Endothelial cell (in vitro differentiated cells): ENCODE measurements around the gene INPP4A. TPM values are rescaled to one million over a fixed set of nuclear protein-coding genes. Genes with fewer than 3 reads are reported as not detected.

Experiments
- DNase-seq: peaks from one replicate; pipeline ENCODE4 v3.0.0; 2021; ENCODE audit warnings: low spot score
- H3K27ac Mint-ChIP-seq: one replicate; pipeline ENCODE4 v1.8.0; 2021; ENCODE audit warnings: mixed read lengths, inconsistent platforms; ENCODE audit not compliant: unreplicated experiment
- H3K27me3 Mint-ChIP-seq: one replicate; pipeline ENCODE4 v1.8.0; 2021; ENCODE audit warnings: mild to moderate bottlenecking, moderate library complexity, mixed read lengths, inconsistent platforms; ENCODE audit not compliant: unreplicated experiment
- H3K36me3 Mint-ChIP-seq: one replicate; pipeline ENCODE4 v1.8.0; 2021; ENCODE audit warnings: mild to moderate bottlenecking, low read depth, mixed read lengths, inconsistent platforms; ENCODE audit not compliant: unreplicated experiment
- H3K4me1 Mint-ChIP-seq: one replicate; pipeline ENCODE4 v1.8.0; 2021; ENCODE audit warnings: mild to moderate bottlenecking, mixed read lengths, inconsistent platforms; ENCODE audit not compliant: unreplicated experiment
- H3K4me3 Mint-ChIP-seq: one replicate; pipeline ENCODE4 v1.8.0; 2021; ENCODE audit warnings: mild to moderate bottlenecking, mixed read lengths, inconsistent platforms; ENCODE audit not compliant: unreplicated experiment
- H3K9me3 Mint-ChIP-seq: one replicate; pipeline ENCODE4 v1.8.0; 2021; ENCODE audit warnings: mixed read lengths, inconsistent platforms; ENCODE audit not compliant: unreplicated experiment
- total RNA-seq: library from RNA; stranded (reverse); fragmentation: NEBNext Ultra II Directional; extraction: Animal tissue kit (Norgen Biotek cat#: 25700); gene quantifications from one replicate; pipeline ENCODE4 v1.2.1, GENCODE V29; 2021; ENCODE audit not compliant: unreplicated experiment
- TF ChIP-seq, protein P1 (sequence below): fragments of 200-600 bp; sonication (generic); IDR thresholded peaks from one replicate; pipeline ENCODE4 v1.5.0; 2021; ENCODE audit warnings: antibody characterized with exemption; ENCODE audit not compliant: unreplicated experiment

Gene INPP4A
- total RNA-seq, 1 donor from 2014 or later = 26.8 TPM

DNA sequence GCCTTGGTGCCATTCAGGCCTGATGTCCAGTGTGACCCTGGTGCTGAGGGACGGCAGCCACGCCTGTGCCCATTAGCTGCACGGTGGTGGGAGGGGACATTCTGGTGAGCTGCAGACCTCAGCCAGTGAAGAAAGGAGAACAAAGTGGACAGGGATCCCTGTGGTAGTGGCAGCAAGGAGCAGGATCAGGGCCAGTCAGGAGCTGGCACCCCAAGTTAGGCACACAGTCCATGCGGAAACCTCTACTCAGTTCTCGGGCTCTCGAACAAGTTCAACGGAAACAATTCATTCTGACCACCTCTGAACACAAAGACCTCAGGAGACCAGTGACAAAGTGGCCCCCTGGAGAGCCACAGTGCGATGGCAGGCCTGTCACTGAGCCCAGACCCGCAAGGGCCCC lies 133.6 kb downstream of the INPP4A start:
- Mint-ChIP-seq H3K9me3 (no peaks in the 10 kb centered on the region), H3K4me1 (no peaks in the 10 kb centered on the region), H3K27ac (no peak overlapping the region), H3K27me3 (peaks cover 6% of the 10 kb centered on the region), H3K36me3 (peaks cover 32% of the 10 kb centered on the region), H3K4me3 (no peak overlapping the region)
- no peak for DNase-seq
- TF ChIP-seq, protein P1, sequence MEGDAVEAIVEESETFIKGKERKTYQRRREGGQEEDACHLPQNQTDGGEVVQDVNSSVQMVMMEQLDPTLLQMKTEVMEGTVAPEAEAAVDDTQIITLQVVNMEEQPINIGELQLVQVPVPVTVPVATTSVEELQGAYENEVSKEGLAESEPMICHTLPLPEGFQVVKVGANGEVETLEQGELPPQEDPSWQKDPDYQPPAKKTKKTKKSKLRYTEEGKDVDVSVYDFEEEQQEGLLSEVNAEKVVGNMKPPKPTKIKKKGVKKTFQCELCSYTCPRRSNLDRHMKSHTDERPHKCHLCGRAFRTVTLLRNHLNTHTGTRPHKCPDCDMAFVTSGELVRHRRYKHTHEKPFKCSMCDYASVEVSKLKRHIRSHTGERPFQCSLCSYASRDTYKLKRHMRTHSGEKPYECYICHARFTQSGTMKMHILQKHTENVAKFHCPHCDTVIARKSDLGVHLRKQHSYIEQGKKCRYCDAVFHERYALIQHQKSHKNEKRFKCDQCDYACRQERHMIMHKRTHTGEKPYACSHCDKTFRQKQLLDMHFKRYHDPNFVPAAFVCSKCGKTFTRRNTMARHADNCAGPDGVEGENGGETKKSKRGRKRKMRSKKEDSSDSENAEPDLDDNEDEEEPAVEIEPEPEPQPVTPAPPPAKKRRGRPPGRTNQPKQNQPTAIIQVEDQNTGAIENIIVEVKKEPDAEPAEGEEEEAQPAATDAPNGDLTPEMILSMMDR = no peak

DNA sequence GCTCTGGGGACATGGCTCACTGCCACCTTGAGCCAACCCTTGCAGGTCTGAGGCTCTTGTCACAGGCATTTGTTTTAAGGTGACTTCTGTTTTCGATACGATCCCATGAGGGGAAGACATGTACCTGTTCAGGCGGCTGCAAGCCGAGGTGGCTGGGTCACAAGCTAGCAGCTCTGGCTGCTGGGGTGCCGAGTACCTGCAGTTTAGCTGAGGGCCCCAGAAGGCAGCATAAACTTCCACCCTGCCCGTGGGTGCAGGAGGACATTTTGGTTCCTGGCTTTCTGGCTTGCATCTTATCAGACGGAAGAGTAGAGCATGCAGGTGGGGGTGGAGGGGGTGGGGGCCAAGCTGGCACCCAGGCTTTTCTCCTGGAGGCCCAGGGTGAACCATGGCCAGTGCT lies 135.3 kb downstream of the INPP4A start:
- no peaks in the 10 kb centered on the region for H3K4me1 Mint-ChIP-seq
- DNase-seq = no peak
- peaks cover 4% of the 10 kb centered on the region for H3K27me3 Mint-ChIP-seq
- no peaks in the 10 kb centered on the region for H3K9me3 Mint-ChIP-seq
- H3K4me3 Mint-ChIP-seq = no peak overlapping the region
- peaks cover 38% of the 10 kb centered on the region for H3K36me3 Mint-ChIP-seq
- H3K27ac Mint-ChIP-seq = no peak overlapping the region
- TF ChIP-seq, protein P1 = no peak

DNA sequence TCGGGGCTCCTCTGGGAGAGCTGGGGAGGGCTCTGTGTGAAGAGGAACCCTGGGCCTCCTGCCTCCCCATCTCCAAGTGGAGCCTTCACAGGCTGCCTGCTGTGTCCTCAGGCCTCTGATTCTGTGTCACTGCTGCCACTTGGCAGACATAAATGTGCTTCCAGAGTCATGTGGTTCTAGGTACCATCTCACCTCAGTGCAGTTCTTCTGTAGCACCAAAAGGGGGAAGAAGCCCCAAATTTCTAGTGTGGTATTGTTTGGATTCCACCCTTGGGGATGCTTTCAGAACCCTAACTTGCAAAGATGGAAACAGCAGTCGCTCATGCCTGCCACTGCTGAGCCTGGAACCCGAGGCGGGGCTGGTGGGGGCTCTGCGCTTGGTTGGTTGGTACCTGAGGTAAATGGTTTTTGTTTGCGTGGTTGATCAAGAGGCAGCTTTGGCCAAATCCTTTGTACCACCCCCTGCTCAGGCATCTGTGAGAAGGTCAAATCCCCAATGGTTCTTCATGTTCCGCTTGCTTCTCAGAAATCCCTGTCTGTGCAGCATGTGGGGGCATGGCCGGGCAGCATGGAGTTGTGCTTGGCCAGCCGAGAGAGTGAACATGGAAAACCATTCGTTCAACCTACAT lies 136.1 kb downstream of the INPP4A start:
- H3K27me3 Mint-ChIP-seq = peaks cover 4% of the 10 kb centered on the region
- TF ChIP-seq, protein P1 = no peak
- DNase-seq = no peak
- H3K27ac Mint-ChIP-seq = no peak overlapping the region
- no peaks in the 10 kb centered on the region for H3K4me1 Mint-ChIP-seq
- H3K4me3 Mint-ChIP-seq = no peak overlapping the region
- no peaks in the 10 kb centered on the region for H3K9me3 Mint-ChIP-seq
- peaks cover 31% of the 10 kb centered on the region for H3K36me3 Mint-ChIP-seq

DNA sequence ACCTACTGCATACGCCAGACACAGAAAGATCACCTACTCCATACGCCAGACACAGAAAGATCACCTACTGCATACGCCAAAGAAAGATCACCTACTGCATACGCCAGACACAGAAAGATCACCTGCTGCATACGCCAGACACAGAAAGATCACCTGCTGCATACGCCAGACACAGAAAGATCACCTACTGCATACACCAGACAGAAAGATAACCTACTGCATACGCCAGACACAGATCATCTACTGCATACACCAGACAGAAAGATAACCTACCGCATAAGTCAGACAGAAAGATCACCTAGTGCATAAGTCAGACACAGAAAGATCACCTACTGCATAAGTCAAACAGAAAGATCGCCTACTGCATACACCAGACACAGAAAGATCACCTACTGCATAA lies 137.9 kb downstream of the INPP4A start:
- no peak for DNase-seq
- Mint-ChIP-seq H3K27ac (no peak overlapping the region), H3K4me3 (no peak overlapping the region), H3K4me1 (no peaks in the 10 kb centered on the region), H3K27me3 (peaks cover 4% of the 10 kb centered on the region), H3K36me3 (peaks cover 23% of the 10 kb centered on the region), H3K9me3 (no peaks in the 10 kb centered on the region)
- TF ChIP-seq, protein P1 = no peak

DNA sequence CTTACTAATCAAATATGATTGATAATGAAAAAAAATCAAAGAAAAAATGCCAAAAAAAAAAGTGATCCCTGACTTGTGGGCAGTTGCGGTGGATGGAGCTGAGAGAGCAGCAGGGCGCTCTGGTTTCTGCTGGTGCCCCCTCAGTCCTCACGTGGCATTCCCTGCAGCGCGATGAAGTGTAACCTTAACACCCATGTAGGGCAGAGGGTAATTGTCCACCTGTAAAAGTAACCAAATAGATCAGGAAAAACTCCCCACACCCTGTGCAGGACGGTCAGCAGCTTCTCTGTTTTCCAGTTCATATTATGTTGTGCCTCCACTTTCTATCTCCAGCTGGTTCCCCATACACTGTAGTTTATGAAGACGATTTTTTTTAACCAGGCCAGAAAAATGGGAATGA lies 138.6 kb downstream of the INPP4A start:
- peaks cover 4% of the 10 kb centered on the region for H3K27me3 Mint-ChIP-seq
- no peak overlapping the region for H3K27ac Mint-ChIP-seq
- H3K36me3 Mint-ChIP-seq = peaks cover 16% of the 10 kb centered on the region
- H3K4me1 Mint-ChIP-seq = no peaks in the 10 kb centered on the region
- no peaks in the 10 kb centered on the region for H3K9me3 Mint-ChIP-seq
- no peak overlapping the region for H3K4me3 Mint-ChIP-seq
- no peak for DNase-seq
- TF ChIP-seq, protein P1 = no peak
